H1 (cell line): Measurements from ENCODE around the gene VMO1.

Experiments
- FOSL1 ChIP-seq: IDR thresholded peaks from 2 replicates; pipeline ENCODE4 v1.6.1; 2011; ENCODE audit warnings: mild to moderate bottlenecking, low read depth, low read length, moderate library complexity; ENCODE audit not compliant: insufficient read depth
- MAX ChIP-seq: IDR thresholded peaks from 2 replicates; pipeline ENCODE4 v1.6.1; 2012; ENCODE audit warnings: inconsistent platforms
- POLR2A ChIP-seq, 2 experiments: IDR thresholded peaks; 1 replicate in 1 of 2; 2 replicates in 1 of 2; pipeline ENCODE4 v1.6.1; 2011; ENCODE audit warnings: low read depth in 2 of 2, low read length in 2 of 2, mild to moderate bottlenecking in 2 of 2; ENCODE audit errors: control extremely low read depth in 1 of 2
- RXRA ChIP-seq: IDR thresholded peaks from 2 replicates; pipeline ENCODE4 v1.6.1; 2011; ENCODE audit warnings: low read depth, mild to moderate bottlenecking, low read length, moderate library complexity; ENCODE audit not compliant: insufficient read depth
- SIN3A ChIP-seq, 2 experiments: IDR thresholded peaks in 1 of 2; conservative IDR thresholded peaks in 1 of 2; 2 replicates each; pipeline ENCODE4 v1.6.1; 2011 to 2012; ENCODE audit warnings: low read length in 2 of 2, improper control_type of control experiment in 1 of 2, low read depth in 1 of 2, mild to moderate bottlenecking in 1 of 2
- TF ChIP-seq, protein P1 (sequence below), 3 experiments: IDR thresholded peaks; 1 replicate in 2 of 3; 2 replicates in 1 of 3; pipeline versions ENCODE4 v1.5.1 to v1.6.1; 2011; ENCODE audit warnings: low read length in 3 of 3, mild to moderate bottlenecking in 3 of 3, inconsistent platforms in 2 of 3, low read depth in 1 of 3, moderate library complexity in 1 of 3; ENCODE audit not compliant: insufficient read depth in 1 of 3; ENCODE audit errors: control extremely low read depth in 1 of 3

DNA sequence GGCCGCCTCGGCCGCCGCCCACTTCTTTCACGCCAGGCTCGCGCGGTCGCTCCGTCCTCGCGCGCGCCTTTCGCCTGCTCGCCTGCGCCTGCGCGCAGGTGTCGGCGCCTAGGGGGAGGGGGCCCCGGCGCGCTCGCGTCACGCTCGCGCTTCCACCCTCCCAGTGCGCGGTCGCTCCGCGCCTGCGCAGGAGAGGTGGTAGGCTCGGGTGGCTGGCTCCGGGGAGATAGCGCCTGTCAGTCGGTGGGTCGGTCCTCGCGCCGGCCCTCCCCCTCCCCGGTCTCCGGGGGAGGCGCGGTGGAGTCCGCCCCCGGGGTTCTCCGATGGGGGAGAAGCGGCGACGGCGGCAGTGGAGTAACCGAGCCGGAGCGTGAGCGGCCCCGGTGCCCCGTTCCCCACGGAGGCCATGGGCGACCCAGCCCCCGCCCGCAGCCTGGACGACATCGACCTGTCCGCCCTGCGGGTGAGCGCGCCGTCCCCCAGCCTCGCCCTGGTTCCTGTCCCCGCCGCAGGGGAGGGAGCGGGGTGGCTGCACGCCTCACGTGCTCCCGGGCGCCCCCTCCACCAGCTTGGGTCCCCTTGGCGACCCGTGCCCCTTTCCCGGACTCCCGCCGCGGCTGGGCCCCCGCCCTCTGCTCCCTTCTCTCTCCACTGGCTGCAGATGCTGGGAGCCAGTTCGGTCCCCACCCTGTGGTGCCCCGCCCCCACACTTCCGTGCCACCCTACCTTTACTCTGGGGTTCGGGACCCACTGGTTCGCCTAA is 47.2 kb upstream of the VMO1 start, which contains the start of gene MINK1:
- peak in 1 of 2 experiments; percentile 35; a peak in 1 of 4 replicates for TF ChIP-seq SIN3A (conservative IDR thresholded peaks at IDR 0.05 in 1 of 2, IDR thresholded peaks at IDR 0.05 in 1 of 2; ENCODE audit: low read depth in 1 of 2, low read length in 2 of 2)
- no peak for TF ChIP-seq FOSL1
- TF ChIP-seq, protein P1, sequence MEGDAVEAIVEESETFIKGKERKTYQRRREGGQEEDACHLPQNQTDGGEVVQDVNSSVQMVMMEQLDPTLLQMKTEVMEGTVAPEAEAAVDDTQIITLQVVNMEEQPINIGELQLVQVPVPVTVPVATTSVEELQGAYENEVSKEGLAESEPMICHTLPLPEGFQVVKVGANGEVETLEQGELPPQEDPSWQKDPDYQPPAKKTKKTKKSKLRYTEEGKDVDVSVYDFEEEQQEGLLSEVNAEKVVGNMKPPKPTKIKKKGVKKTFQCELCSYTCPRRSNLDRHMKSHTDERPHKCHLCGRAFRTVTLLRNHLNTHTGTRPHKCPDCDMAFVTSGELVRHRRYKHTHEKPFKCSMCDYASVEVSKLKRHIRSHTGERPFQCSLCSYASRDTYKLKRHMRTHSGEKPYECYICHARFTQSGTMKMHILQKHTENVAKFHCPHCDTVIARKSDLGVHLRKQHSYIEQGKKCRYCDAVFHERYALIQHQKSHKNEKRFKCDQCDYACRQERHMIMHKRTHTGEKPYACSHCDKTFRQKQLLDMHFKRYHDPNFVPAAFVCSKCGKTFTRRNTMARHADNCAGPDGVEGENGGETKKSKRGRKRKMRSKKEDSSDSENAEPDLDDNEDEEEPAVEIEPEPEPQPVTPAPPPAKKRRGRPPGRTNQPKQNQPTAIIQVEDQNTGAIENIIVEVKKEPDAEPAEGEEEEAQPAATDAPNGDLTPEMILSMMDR (IDR thresholded peaks at IDR 0.05; ENCODE audit: control extremely low read depth in 1 of 3, insufficient read depth in 1 of 3, low read depth in 1 of 3, low read length in 3 of 3), result 0 out of 4 replicates have a peak, but pooled peaks of 1 of the 3 experiments have one; percentile 5
- TF ChIP-seq RXRA, result no peak
- peak; percentile 45 for TF ChIP-seq MAX
- TF ChIP-seq POLR2A (IDR thresholded peaks at IDR 0.05; ENCODE audit: control extremely low read depth in 1 of 2, low read depth in 2 of 2, low read length in 2 of 2), result peak in 1 of 2 experiments; percentile 61; a peak in 2 of 3 replicates
